Loucy (cell line): Measurements from ENCODE around the gene SZT2.

Source experiments
- EZH2phosphoT487 ChIP-seq: fragments of 200-600 bp; IDR thresholded peaks from 2 replicates; pipeline ENCODE4 v1.6.1; 2018; ENCODE audit warnings: antibody characterized with exemption, mild to moderate bottlenecking, moderate library complexity, borderline replicate concordance
- TF ChIP-seq, protein P1 (sequence below): fragments of 200-600 bp; sonication (generic); conservative IDR thresholded peaks from 2 replicates; pipeline ENCODE4 v1.5.1; 2014; ENCODE audit warnings: mild to moderate bottlenecking, antibody characterized with exemption, low read length

- no peak for TF ChIP-seq EZH2phosphoT487
- TF ChIP-seq, protein P1, sequence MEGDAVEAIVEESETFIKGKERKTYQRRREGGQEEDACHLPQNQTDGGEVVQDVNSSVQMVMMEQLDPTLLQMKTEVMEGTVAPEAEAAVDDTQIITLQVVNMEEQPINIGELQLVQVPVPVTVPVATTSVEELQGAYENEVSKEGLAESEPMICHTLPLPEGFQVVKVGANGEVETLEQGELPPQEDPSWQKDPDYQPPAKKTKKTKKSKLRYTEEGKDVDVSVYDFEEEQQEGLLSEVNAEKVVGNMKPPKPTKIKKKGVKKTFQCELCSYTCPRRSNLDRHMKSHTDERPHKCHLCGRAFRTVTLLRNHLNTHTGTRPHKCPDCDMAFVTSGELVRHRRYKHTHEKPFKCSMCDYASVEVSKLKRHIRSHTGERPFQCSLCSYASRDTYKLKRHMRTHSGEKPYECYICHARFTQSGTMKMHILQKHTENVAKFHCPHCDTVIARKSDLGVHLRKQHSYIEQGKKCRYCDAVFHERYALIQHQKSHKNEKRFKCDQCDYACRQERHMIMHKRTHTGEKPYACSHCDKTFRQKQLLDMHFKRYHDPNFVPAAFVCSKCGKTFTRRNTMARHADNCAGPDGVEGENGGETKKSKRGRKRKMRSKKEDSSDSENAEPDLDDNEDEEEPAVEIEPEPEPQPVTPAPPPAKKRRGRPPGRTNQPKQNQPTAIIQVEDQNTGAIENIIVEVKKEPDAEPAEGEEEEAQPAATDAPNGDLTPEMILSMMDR, result no peak
These were observed 37.4 kb upstream of the SZT2 start for GRCh38 chr1:43352351-43352705.
